ENCODE results near the gene PBXIP1.

Gene PBXIP1, protein sequence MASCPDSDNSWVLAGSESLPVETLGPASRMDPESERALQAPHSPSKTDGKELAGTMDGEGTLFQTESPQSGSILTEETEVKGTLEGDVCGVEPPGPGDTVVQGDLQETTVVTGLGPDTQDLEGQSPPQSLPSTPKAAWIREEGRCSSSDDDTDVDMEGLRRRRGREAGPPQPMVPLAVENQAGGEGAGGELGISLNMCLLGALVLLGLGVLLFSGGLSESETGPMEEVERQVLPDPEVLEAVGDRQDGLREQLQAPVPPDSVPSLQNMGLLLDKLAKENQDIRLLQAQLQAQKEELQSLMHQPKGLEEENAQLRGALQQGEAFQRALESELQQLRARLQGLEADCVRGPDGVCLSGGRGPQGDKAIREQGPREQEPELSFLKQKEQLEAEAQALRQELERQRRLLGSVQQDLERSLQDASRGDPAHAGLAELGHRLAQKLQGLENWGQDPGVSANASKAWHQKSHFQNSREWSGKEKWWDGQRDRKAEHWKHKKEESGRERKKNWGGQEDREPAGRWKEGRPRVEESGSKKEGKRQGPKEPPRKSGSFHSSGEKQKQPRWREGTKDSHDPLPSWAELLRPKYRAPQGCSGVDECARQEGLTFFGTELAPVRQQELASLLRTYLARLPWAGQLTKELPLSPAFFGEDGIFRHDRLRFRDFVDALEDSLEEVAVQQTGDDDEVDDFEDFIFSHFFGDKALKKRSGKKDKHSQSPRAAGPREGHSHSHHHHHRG

DNA sequence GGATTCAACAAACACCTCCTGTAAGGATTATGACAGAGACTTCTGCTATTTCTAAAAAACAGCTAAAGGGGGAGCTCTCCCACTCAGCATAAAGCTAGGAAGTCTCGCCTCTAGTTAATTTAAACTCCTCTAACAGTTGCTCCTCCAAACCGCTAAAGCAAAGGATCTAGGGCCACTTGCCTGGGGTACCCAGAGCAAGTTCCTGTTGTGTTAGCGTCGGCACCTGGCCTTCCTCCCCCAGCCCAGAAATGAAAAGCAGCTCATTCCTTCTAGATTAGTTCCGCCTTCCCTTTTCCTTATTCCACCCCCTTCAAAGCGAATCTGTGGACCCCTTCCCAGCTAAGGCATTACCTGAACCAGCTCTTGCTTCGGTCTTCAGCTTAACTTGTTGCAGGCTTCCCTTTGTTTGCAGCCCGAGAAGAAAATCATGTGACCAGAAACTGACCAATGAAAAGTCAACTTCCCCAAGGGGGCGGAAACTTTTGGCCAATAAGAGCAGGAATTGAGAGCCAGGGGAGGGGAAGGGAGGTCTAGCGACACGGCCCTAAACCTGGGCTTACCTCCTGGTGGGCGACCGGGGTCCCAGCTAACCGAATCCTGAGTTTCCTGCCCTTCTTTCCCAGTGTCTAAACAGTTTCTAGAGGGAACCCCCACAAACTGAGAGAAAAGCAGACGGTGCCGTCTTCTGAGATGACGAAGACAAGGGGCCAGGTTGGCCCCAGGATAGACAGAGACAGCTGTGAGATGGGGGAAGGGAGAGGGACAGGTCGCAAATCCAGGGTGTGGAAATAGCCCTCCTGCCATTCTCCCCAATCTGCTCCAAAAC, at the start of gene PBXIP1:
PBXIP1 (minus strand) TSS at position 382 of the 826 bp plus-strand sequence. CDS start 2,378 bp downstream, outside the sequence.
- DNase-seq, result peak; percentile 95

DNA sequence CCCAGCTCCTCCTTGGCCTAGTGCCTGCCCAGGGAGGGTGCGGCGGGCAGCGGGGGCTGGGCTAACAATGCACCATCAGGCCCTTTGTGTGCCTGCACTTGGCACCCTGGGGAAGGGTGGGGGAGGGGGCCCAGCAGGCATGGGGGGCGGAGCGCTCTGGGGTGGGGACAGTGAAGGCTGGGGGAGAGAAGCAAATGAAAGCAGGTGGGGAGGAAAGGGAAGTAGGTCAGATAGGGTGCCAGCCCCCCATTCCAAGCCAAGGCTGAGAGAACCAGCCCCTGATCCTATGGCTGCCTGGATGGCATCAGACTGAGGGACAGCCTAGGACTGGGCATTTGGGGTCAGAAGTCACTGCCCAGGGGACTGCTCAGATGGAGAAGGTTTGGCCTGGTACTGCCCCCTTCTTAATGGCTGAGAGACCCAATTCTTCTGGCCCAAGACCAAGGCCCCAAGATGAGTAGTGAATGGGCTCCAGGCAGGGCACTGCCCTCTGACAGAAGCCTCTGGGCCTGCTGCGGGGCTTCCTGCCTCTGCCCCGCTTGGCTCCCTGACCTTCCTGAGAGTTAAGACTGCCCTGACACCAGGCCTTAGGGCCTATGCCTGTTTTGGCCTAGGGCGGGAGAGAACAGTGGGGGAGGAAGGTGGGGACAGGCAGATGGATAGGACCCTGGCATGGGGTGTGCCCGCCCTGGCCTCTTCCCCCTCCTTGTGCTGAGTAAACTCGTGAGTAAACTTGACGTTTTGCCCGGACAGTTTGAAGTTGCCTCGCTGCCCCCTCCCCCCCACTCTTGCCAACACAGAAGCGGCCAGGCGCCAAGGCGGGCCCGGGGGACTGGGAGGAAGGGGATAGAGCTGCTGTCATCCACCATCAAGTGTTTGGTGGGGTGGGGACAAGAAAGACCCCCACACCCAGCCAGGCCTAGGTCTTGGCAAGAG, 49.4 kb upstream of the PBXIP1 start:
- DNase-seq, result no peak

DNA sequence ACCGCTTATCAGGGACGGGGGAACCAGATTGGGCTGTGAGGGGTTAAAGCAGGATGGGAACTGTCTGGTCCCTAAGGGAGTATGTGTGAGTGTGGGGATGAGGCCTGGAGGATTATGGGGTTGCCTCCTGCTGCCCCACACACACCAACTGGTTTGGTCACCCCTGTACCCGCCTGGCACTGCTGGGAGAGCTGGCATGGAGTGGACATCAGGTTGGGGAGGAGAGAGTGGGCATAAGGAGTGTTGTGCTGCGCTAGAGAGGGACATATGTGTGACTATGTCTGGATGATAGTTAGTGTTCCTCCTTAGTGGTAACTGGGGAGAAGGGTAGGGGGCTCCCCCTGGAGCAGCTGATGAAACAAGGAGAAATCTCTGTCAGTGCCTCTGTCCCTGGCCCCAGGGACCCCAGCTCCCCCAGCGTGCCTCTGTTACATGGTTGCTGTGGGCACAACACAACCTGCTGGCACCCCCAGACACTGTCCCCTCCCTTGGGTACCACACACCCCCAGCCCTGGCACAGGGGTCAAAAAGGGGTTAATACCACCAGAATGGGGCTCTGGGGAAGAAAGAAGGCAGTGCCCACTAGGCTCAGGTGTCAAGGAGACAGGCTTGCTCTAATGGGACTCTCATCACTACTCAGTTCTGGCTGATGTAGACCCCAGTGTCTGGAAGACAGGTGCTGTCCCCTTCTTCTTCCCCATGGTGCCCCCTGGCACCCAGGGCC, 48.6 kb upstream of the PBXIP1 start:
- no peak for DNase-seq

DNA sequence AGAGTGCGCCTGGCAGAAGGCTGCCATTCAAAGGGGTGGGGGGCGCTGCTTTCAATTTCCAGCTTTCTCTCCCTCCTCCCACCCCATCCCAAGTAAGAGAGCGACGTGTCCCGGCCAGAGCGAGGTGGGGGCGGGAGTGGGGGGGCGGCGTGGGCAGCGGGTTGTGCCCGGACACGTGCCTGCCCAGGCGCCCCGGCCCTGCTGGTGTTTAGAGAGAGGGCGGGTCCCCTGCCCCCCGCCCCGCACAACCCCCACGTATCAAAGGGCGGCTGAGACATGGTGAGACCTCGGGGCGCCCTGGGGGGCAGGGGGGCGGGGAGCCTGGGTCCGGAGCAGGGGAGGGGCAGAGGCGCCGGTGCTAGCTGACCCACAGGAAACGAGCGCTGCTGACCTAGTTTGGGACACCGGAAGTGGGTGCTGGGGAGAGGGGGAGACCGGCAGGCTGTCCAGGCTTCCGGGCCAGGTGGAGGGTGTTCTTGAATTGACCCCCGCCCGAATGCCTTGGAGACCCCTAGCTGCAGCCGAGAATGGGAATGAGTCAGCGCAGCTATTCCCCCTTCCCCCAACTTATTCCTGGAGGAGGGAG, 48.0 kb upstream of the PBXIP1 start:
- DNase-seq, result peak; percentile 41

DNA sequence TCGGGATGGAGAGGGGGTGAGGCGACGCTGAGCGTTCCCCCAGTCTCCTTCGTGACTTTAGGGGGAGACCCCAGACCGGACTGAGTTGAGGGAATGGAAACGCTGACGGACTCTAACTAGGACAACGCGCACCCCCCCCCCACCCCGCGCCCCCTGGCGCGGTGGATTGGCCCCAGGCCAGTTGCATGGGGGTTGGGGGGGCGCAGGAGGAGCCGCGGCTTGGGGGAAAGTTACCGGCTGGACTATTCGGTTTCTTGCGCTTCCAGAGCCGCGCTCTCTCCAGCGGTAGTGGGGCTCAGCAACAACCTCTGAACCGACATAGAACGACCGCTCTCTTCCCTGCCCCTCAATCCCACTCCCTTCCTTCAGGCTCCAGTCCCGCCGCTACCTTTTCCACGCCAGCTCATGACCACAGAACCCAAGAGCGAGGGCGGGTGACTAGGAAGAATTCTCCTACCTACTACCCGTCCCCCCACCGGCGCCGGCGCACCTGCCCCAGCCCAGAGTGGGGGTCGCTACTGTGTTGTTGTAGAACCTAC, 47.4 kb upstream of the PBXIP1 start:
- DNase-seq, result peak; percentile 49

DNA sequence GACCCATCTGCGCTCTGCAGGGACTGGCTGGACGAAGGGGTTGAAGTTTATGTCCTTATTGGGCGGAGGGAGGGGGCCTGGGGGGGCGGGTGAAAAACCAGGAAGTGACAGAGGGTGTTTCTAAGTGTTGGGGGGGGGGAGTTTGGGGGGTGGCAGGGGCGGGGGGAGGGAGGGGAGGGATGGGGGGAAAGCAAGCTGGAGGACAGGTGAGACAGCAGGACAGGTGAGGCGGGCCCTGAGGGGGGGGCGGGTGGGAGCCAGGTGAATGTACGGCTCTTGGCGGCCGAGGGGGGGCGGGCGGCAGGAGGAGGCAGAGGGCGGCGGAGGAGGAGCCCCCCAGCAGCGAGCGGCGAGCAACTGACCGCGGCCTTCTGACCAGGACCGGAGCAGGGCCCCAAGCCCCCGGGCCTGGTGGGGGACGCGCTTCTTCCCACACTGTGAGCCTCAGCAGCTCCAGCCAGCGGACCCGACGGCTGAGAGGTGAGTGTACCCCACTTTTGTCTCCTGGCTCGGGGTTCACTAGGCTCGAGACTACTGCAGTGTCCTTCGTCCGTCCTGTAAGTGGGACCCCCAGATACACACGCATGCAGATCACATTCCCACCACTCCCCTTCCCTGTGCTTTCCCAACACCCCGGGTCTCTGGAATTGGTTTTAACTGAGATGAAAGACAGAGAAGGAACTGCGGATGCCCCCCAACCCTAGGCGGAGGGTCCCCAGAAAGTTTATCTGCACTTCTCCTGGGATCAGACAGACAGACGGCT, 46.7 kb upstream of the PBXIP1 start, which contains the start of gene ZBTB7B:
ZBTB7B (plus strand) TSS at position 339 of the 763 bp plus-strand sequence. CDS start 11,859 bp downstream, outside the sequence.
- peak; percentile 48 for DNase-seq

DNA sequence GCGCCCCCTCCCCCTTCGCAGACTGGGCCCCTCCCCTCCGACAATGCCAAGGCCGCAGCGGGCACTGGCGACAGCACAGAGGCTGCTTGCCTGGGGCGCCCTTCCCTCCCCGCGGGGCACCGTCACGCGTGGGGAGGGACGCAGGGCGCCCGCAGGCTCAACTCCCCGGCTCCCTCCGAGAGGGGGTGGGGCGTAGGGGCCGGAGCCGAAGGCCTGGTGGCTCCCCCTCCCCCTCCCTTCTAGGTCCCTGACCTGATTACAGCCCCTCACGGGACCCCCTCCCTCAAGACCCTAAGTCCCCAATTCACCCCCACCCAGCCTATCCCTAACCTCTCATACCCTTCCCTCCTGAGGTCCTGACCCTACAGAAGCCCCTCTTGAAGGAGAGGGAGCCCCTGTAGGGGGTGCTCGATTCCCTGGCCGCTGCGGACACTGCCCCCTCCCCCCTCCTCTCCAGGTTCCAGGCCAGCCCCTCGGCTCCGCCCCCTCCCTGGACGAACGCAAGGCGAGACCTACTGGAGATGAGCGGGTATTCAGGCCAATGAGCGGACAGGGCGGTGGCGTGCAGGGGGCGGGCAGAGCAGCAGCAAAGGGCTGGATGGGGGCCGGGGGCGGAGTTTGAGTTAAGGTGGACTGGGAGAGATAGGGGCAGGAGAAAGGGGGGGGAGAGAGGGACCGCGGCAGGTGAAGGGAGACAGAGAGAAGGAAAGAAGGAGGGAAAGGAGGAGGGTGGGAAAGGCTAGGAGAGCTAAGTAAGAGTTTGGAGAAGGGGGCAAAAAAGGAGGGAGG, 46.0 kb upstream of the PBXIP1 start:
- peak; percentile 100 for DNase-seq

DNA sequence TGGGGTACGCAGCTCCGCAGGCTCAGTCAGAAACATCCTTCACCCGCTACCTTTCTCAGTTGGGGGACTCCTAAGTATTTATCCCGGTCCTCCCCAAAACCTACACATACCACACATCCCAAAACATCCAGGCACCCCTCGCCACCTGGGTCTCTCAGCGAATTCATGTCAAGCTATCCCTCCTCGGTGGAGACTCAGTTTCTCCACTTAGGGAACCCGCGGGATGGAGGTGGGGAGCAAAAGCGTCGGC, 45.5 kb upstream of the PBXIP1 start:
- DNase-seq, result no peak

DNA sequence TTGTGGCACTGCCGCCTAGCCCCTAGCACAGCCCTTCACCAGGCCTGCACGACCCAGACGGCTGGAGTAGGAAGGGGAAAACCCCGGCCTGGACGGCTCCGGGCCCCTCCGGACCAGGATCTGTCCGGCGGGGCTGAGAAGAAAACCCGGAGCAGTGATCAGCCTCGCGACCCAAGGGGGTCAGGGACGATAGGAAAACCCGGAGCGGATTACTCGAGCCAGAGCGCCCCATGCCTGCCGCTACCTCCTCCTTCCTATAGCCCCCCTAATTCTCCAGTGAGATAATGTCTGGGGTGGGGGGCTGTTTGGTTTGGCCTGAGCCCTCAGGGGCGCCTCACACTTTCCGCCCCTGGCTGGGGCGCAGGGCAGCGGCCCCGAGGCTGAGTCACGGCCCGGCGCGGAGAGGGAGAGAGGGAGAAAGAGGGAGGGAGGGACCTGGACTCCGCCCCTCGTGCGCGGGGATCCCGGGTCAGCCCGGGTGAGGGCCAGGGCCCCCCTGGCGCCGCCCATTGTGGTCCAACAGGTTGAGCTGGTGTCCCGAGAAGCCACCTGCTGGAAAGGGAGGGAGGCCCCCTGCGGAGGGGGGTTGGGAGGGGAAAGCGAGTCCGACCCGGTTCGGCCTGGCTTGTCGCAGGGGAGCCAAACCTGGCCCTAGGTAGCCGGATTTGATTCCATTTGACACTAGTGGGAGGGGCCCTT, 45.0 kb upstream of the PBXIP1 start:
- peak; percentile 94 for DNase-seq

DNA sequence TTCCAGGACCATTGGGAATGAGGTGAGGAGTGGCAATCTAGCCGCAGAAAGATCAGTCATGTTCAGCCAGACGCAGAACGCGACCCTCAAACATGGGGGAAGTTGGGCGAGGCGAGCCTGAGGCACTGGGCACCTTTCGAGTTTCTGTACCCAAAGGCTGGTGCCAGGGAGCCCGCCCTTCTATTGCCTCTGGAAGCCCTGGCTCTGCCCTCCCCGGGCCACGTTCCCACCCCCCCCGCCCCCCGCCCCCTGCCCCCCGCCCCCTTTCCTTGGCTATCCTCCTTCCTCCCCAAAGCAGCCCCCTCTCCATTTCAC, 44.5 kb upstream of the PBXIP1 start:
- no peak for DNase-seq

DNA sequence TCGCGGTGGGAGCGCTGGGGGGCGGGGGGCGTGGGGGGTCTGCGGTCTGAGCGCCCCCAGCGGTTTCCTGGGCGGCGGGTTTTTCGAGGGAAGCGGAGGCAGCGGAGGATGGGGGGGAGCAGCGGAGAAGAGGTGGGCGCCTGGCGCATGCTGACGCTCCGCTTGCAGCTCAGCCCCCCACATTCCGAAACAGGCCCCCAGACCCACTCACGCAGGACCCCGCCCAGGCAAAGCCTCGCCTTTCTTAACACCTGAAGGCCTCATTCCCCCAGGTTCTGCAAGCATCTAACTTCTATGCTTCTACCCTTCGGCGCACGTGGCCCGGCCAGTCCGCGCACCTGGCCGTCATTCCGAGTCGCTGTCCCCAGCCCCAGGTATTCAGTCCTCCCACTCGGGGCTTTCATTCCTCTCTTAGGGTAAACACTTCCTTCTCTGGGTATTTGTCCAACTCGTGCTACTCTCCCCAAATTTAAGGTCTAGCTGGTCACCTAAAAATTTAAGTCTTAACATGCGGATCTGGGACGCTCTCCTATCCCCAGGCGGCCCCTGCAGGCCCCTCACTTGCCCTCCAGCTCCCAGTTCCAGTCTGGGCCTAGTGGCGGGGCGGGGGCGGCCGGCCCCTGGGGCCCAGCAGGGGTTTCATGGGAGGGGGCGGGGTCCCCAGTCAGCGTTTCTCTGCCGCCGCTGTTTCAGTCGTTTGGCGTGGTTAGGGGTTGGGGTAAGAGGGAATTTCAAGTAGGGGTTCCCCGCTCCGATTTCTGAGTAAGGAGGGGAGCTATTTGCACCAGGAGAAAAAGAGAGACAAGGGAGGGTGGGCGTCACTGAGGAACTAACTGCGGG, 43.9 kb upstream of the PBXIP1 start:
- peak; percentile 61 for DNase-seq

DNA sequence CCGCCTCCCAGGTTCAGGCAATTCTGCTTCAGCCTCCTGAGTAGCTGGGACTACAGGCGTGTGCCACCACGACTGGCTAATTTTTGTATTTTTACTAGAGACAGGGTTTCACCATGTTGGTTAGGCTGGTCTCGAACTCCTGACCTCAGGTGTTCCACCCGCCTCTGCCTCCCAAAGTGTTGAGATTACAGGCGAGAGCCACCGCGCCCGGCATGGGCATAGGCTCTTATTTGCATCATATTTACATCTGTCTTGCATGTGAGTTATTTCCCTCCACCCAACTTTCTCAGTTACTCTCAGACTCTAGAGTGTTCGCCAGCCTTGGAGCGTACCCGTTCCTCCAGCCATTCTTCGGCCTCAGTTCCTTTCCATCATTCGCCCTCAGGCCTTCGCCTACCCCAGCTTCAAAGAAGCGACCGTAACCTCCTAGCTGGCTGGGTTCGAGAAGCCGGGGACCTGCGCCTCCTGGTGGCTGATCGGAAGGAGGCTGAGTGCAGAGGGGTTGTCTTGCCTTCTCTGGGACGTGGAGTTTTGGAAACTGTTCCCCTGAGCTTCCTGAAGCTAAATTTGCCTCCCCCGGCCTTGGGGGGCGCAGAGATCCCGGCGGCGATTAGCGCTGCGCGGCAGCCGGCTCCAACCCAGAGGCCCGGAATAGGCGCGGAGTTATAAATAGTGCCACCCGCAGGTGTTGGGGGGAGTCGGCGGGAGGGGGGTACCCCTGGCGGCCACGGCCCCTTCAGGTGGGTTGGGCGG, 43.1 kb upstream of the PBXIP1 start:
- peak; percentile 92 for DNase-seq

DNA sequence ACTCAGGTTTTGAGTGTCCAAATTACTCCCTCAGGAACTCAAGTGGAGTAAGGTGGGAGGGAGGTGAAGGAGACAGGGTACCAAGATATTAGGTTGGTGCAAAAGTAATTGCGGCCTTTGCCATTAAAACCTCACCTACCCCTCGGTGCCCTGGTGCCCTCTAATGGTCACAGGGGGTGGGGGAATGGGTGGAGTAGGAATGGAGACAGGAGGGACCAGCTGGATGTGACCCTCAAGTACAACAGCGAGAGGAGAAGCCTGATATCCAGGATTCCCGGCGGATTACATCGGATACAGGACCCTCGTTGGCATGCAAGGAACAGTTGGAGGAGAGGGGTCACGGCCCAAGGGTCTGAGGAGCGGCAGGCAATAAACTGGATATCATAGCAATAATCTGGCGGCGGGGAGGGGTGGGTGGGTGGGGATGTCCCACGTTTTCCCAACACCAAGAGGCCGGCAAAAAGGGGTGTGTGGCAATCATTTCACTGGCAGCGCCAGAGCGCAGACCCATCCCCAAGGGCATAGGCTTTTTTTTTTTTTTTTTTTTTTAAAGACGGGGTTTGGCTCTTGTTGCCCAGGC, 42.4 kb upstream of the PBXIP1 start:
- peak; percentile 65 for DNase-seq

DNA sequence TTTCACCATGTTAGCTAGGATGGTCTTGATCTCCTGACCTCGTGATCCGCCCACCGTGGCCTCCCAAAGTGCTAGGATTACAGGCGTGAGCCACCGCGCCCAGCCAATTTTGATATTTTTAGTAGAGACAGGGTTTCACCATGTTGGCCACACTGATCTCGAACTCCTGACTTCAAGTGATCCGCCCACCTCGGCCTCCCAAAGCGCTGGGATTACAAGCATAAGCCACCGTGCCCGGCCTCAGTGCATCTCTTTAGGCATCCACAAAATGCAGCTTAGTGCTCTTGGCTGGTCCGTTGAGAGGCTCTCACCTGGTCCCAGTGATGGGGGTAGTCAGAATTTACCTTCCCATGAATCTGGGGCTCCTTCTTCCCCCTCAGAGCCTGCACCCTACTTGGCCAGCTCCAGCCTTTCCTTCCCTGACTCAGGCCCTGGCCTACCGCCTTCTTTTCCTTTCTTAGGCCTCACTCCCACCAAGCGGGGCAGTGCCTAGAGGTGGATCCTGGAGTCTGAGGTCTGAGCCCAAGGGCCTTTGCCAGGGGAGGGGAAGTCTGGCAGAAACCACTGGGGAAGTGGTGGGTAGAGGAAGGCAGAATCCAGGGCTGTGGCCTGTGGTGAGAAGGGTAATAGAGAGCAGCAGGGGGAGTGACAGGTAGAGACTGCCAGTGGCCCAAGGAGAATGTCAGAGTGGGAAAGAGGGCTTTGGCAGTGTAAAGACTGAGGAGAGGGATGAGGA, 41.2 kb upstream of the PBXIP1 start:
- DNase-seq, result peak; percentile 61

DNA sequence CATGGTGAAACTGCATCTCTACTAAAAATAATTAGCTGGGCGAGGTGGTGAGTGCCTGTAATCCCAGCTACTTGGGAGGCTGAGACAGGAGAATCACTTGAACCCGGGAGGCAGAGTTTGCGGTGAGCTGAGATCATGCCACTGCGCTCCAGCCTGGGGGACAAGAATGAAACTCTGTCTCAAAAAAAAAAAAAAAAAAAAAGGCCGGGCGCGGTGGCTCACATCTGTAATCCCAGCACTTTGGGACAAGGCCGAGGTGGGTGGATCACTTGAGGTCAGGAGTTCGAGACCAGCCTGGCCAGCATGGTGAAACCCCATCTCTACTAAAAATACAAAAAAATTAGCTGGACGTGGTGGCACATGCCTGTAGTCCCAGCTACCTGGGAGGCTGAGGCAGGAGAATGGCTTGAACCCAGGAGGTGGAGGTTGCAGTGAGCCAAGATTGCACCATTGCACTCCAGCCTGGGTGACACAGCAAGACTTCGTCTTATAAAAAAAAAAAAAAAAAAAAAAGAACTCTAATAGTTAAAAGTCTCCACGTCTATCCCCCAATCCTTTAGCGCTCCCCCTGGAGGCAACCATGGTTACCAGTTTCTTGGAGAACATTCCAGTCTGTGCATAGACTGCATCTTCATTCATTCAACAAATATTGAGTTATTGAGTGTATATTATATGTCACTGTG, 39.5 kb upstream of the PBXIP1 start:
- peak; percentile 83 for DNase-seq
